KOPT-K1 (cell line): ENCODE measurements around the gene OTOA.
"Not testable (repeated sequence)": the region's sequence is repeated elsewhere in the genome, so short reads cannot be mapped to it uniquely, and the experiment has no call there.

Source experiments
- H3K27ac ChIP-seq: fragments of 200-600 bp; sonication (generic); 2 replicates; pipeline ENCODE4 v1.5.1; 2016; ENCODE audit warnings: antibody characterized with exemption, mild to moderate bottlenecking, low read depth, low read length; ENCODE audit not compliant: poor library complexity, severe bottlenecking
- H3K36me3 ChIP-seq: fragments of 200-600 bp; sonication (generic); 2 replicates; pipeline ENCODE4 v1.5.1; 2017; ENCODE audit warnings: antibody characterized with exemption, mild to moderate bottlenecking, low read length, moderate library complexity; ENCODE audit not compliant: insufficient read depth
- H3K9me3 ChIP-seq: fragments of 200-600 bp; sonication (generic); 2 replicates; pipeline ENCODE4 v1.5.1; 2017; ENCODE audit warnings: antibody characterized with exemption, low read length, mild to moderate bottlenecking; ENCODE audit not compliant: insufficient read depth, poor library complexity, severe bottlenecking

Gene OTOA

DNA sequence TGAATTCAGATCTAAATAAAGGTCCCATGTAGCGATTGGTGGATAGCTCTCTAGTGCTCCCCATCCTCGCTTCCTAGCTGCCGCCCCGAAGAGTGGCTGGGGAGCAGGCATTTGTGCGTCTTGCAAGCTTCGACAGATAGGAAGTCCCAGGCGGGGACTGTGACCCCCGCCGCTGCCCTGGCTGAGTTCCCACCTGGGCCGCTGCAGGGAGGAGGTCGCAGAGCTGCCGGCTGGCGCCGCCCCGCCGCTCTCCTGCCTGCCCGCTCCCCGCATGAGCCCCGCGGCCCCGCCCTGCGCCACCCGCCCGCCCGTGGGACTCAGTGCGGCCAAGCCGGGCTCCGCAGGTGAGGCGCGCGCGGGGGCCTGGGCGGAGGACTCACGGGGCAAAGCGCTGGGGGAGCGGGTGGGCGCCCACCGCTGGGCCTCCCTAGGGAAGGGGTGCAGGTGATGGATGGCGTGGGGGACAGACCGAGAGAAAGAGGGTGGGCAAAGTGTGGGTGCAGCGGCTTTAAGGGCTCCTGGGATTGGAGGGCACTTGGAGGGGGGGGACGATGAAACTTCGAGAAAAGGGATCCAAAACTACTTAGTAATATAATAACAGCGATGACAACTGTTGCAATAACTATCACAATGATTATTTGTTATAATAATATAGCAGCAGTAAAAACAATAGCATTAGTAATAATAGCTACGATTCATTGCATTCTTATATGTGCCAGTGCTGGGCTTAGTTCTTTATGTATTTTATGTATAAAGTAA is at the start of gene OTOA:
OTOA (plus strand) TSS at position 80 of the 759 bp plus-strand sequence. CDS start 14,547 bp downstream, outside the sequence.
- Histone ChIP-seq H3K9me3 (no peaks in the 10 kb centered on the region), H3K27ac (no peak within 1 kb of the TSS), H3K36me3 (no peaks in the 10 kb centered on the region)

DNA sequence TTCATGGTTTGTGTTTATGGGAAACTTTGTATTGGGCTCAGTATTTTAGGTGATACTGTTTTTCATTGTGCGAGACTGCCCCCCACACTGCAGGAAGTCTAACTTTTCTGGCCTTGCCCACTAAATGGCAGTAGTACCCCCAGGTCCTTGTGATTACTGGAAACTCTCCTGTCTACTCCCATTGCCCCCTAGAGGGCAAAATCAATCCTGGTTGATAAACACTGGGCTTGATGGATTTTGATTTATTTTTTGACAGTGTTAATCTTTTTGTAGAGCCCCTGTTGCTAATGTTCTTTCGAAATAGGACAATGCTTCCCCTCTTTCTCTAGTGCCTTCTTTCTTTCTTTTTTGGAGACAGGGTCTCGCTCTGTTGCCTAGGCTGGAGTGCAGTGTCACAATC is 48.9 kb upstream of the OTOA start:
- peaks cover 55% of the 10 kb centered on the region for H3K36me3 ChIP-seq
- H3K27ac ChIP-seq: no peak overlapping the region
- no peaks in the 10 kb centered on the region for H3K9me3 ChIP-seq

DNA sequence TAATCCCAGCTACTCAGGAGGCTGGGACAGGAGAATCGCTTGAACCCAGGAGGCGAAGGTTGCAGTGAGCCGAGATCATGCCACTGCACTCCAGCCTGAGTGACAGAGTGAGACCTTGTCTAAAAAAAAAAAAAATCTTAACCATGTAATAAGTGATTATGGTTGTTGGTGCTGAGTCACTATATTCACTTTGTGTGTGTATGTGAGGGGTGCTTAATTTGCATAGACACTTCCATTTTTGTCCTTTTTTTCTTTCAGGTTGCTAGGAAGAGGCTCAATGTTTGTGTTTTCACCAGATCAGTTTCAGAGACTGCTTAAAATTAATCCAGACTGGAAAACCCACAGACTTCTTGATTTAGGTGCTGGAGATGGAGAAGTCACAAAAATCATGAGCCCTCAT is 46.2 kb upstream of the OTOA start:
- Histone ChIP-seq H3K36me3 (peaks cover 77% of the 10 kb centered on the region), H3K27ac (no peak overlapping the region), H3K9me3 (no peaks in the 10 kb centered on the region)

DNA sequence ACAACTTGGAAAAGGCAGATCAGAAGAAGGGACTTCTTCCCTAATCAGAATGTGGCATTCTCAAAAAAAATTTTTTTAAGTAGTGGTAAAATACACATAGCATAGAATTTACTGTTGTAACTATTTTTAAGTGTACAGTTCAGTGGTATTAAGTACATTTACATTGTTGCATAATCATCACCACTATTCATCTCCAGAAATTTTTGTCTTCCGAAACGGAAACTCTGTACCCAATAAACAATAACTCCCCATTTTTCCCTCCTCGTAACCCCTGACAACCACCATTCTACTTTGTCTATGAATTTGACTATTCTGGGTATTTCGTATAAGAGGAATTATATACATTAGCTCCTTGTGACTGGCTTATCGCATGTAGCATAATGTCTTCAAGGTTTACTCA is 45.5 kb upstream of the OTOA start:
- Histone ChIP-seq H3K27ac (no peak overlapping the region), H3K9me3 (no peaks in the 10 kb centered on the region), H3K36me3 (peaks cover 80% of the 10 kb centered on the region)

DNA sequence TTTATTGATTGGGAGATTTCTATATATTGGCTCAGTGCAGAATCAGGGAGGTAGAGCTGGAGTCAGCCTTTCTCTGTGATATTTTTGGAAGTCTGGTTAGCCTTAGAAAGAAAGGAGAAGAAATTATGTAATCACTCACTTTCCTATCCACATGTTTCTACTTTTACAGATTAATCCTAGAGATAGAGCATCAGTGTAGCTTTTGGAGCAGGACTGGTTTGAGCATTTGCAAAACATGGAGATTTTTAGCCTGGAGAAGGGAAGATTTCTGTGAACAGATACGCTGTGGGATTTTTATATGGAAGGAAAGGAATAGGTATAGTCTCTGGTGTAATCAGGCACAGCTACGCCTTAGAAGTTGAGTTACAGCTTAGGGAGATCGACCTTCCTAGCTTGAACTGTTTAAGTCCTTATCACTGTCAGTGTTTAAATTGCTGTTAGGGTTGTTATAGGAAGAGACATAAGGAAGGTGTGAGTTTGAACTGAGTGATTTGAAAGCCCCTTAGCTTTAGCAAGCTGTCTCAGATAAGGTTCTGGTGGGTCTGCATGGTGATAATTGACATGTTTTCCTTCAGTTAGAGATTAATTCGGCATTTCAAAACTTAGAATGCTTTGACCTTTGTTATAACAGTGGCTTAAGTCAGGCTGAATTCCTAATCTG is 43.9 kb upstream of the OTOA start:
- H3K36me3 ChIP-seq: peaks cover 81% of the 10 kb centered on the region
- no peak overlapping the region for H3K27ac ChIP-seq
- H3K9me3 ChIP-seq: no peaks in the 10 kb centered on the region

DNA sequence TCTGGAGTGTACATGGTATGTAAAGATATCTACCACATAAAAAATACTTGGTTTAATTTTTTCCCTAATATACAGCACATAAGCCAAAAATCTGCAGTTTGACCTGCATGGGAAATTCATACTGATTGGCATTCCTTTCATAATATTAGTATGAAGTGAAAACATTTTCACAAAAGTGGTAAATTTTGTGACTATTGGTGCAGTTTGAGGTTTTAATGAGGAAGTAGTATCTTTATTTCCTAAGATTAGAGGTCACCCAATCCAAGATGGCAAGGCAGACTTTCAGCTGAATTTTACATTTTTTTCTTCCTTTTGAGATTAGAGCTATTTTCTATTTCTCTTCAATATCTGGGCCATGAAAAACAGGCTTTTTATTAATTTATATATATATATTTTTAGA is 43.2 kb upstream of the OTOA start:
- Histone ChIP-seq H3K27ac (no peak overlapping the region), H3K36me3 (peaks cover 82% of the 10 kb centered on the region)

DNA sequence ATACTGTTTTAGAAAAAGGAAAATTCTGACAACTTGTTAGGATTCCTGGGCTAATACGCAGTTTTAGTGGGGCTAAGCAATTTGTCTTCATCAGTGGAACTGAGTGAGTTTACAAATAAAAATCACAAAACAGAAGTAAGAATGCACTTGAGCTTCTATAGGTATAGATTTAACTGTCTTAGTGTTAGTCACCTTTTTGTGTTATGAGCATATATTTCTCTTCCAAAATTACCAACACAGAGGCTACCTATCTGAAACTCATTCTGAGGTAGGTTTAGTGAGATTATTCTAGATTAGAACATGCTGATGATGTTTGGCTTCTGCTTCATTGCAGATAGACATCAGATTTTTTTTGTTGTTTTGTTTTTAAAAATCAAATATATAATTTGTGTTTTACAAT is 41.2 kb upstream of the OTOA start:
- Histone ChIP-seq H3K36me3 (peaks cover 89% of the 10 kb centered on the region), H3K9me3 (no peaks in the 10 kb centered on the region), H3K27ac (no peak overlapping the region)

More for the DNA sequence above, 43.2 kb upstream of the OTOA start:
- no peaks in the 10 kb centered on the region for H3K9me3 ChIP-seq

DNA sequence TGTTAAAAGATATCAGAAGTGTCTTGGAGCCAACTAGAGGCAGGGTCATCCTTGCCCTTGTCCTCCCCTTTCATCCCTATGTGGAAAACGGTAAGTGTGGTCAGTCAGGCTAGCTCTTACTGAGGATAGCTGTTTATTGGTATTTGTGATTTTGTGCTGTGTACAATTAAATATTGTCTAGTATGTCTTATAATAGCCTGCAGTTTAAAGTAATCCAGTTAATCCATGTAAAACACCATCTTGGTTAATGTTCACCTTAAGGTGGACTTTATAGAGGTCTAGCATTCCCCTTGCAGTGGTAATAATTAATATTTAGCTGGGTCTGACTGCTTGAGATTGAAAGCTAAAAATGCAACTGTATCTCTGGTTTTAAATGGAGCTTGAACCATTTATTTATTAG is 38.7 kb upstream of the OTOA start:
- Histone ChIP-seq H3K27ac (no peak overlapping the region), H3K9me3 (peaks cover 8% of the 10 kb centered on the region), H3K36me3 (peaks cover 92% of the 10 kb centered on the region)

DNA sequence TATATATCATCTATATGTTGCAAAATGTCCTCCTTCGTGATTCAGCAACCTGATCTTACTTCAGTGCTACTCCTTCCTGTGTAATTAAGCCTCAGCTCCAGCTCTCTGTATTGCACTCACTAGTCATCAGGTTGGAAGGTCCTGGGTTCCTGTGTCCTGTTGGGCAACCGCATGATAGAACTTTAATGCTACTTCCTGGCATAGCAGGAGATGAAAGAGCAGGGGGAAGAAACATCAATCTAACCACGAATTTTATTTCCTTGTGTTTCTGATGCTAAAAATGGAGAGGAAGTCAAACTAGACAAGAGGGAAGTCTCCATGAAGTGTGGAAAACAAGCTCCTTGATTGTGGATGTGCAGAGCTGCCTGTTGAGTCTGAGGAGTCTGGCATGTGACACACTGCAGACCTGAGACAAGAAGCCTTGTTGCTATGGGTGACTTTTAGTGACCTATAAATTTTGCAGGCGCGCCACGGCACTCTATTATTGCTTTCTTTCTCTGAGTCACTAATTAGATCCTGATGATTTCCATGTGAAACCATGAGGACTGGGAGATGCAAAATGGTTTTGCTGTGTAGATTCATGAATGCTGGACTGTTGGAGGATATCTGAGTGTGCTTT is 37.0 kb upstream of the OTOA start:
- Histone ChIP-seq H3K27ac (peak overlapping the region; percentile 16), H3K36me3 (peaks cover 82% of the 10 kb centered on the region), H3K9me3 (peaks cover 8% of the 10 kb centered on the region)

DNA sequence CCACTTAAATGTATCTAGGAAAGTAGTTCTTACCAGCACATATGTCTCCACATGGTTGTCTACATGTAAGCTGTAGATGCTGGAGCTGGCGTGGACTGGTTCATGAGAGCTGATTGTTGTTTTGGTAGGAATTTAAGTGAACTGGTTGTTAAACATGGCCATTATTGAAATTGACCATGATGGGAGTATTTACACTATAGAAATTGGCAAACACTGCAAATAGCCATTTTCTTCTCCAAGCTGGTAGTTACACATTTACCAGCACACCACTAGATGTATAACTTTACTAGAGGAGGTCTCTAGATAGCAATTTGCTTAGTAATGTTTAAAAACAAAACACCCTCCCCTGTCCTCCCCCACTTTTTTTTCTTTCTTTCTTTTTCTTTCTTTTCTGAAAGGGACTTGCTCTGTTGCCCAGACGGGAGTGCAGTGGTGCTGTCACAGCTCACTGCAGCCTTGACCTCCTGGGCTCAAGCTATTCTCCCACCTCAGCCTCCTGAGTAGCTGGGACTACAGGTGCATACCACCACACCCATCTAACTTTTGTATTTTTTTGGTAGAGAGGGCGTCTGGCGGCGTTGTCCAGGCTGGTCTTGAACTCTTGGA is 35.5 kb upstream of the OTOA start:
- H3K36me3 ChIP-seq: peaks cover 73% of the 10 kb centered on the region
- no peak overlapping the region for H3K27ac ChIP-seq
- H3K9me3 ChIP-seq: peaks cover 8% of the 10 kb centered on the region

DNA sequence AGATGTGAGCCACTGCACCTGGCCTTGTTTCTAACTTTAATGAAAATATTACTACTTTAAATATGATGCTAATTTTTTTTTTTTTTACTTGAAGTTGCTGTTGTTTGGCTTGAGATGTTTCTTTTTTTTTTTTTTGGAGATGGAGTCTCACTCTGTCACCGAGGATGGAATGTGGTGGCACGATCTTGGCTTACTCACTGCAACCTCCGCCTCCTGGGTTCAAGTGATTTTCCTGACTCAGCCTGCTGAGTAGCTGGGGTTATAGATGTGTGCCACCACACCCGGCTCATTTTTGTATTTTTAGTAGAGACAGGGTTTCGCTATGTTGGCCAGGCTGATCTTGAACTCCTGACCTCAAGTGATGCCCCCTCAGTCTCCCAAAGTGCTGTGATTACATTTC is 35.0 kb upstream of the OTOA start:
- Histone ChIP-seq H3K9me3 (peaks cover 8% of the 10 kb centered on the region), H3K36me3 (peaks cover 69% of the 10 kb centered on the region), H3K27ac (no peak overlapping the region)

DNA sequence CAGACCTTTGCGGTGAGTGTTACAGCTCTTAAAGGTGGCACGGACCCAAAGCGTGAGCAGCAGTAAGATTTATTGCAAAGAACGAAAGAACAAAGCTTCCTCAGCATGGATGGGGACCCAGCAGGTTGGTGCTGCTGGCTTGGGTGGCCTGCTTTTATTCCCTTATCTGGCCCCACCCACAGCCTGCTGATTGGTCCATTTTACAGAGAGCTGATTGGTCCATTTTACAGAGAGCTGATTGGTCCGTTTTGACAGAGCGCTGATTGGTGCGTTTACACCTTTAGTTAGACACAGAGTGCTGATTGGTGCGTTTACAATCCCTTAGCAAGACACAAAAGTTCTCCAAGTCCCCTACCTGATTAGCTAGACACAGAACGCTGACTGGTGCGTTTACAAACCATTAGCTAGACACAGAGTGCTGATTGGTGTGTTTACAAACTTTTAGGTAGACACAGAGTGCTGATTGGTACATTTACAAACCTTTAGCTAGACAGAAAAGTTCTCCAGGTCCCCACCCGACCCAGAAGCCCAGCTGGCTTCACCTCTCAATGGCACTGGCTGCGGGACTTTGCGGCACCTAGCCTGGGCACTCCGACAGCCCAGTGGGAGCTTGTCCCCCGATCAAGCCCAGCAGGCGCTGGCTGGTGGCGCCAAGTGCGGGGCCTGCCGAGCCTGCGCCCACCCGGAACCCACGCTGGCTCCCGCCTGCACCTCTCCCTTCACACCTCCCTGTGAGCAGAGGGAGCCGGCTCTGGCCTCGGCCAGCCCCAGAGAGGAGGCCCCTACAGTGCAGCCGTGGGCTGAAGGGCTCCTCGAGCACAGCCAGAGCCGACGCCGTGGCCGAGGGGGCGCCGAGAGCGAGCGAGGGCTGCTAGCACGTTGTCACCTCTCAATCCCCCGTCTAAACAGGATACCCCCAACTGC is 33.9 kb upstream of the OTOA start:
- H3K27ac ChIP-seq, H3K9me3 ChIP-seq: not testable (repeated sequence)
- peaks cover 69% of the 10 kb centered on the region for H3K36me3 ChIP-seq

DNA sequence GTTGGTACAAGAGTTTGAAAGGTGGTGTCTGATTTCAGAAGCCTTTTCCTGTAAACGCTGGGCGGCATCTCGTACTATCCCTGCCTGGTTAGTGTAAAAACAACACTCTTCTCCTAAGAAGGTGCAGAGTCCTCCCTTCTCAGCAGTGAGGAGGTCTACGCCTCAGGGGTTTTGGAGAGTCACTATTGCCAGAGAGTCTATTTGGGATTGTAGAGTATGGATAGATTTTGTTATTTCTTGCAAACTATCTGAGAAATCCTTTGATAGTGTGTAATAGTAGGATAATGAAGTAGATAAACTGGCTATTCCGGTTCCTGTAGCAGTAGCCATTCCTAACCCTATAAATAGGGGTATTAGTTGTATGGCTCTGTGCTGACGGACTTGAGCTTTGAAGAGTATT is 32.9 kb upstream of the OTOA start:
- H3K27ac ChIP-seq, H3K9me3 ChIP-seq: not testable (repeated sequence)
- H3K36me3 ChIP-seq: peaks cover 68% of the 10 kb centered on the region

DNA sequence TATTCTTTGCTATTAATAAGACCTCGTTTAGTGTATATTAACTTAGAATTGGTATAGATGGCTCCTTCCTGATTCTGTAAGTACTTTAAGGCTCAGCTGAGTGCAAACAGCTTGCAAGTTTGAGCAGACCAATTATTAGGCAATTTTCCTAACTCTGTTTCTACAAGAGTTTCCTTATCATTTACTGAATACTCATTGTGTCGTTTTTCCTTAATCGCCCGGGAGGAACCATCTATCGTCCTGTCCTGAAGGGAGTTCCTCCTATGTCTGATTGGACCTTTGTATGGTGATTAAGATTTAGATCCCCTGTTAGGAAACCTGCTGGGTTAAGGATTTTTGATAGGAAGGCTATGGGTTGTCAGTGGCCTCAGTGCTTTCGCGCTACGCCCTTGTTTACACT is 32.4 kb upstream of the OTOA start:
- not testable (repeated sequence) for H3K9me3 ChIP-seq, H3K27ac ChIP-seq
- H3K36me3 ChIP-seq: peaks cover 65% of the 10 kb centered on the region
